GM21825 (cell line): ENCODE data around the gene MDGA2.
"Not testable (repeated sequence)": the region's sequence is repeated elsewhere in the genome, so short reads cannot be mapped to it uniquely, and the experiment has no call there.

Source experiments
- ATAC-seq: cut with Tn5 transposase; IDR thresholded peaks from one replicate; pipeline ENCODE4 v1.9.1; 2021; ENCODE audit warnings: mild to moderate bottlenecking, moderate library complexity; ENCODE audit not compliant: unreplicated experiment

MDGA2 gene

DNA sequence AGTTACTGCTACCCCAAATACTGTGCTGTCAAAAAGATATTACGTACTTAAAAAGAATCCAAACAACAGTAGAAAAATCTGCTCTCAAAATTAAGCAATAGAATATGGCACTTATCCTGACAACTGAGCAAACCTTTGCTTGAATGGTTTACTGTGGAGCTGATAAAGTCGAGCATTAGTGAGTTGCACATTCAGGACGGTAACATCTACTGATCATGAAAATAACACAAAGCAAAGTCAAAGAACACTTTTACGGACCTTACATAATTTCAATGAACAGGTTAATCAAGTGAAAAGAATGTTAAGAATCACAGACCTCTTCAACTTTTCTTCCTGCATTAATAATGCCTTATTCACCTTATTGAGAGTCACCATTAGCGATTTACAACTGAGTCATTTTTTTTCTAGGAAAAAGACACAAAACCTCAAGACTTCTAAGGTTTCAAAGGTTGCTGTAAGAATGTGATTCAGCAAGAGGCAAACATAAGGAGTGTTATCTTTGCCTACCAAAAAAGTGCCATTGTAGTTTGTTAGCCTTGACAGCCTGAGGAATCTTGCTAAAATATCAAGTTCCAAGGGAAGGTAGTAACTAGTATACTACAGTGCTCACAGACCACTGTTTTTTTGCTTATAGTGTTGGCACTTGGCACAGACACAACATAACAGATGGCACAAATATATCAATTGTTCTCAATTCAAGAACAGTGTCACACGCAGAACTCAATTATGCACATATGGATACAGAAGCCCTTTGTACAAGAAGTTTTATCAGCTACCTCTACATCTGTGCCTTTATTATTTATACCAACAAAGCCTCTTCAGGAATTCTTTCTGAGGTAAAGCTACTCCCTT is 689.6 kb downstream of the MDGA2 start:
- no peak for ATAC-seq

DNA sequence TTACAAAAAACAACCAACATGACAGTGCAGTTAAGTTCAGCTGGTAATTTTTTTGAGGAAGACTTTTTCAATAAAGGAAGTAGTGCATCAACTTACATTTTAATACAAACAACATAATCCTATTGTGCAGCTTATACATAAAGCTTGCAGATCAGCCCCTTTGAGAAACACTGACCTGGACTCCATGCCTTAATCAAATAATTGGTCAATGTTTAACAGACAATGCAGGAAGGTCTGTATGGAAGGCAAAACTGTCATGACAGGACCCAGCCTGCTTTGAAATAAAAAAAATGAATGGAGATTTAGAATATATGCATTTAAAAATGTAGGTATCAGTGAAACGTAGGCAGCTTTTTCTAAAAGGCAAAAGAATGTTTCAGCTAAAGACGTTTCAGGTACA is 702.1 kb downstream of the MDGA2 start:
- no peak for ATAC-seq

DNA sequence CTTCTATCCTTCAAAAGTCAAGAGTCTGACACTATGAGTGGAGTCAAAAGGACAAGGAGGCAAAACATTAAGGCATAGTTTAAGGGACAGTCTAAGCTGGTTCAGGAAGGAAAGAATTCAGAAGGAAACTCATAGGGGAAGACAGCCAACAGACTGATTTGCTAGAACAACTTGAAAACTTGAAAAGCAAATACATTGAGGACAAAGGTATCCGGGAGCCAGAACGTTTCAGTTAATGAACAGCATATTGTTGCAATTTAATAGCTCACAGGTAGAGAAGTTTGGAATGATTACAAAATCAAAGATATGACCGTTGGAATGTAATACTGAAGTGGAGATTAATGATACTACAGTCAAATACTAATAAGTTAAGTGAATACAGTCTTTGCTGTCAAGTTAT is 711.0 kb downstream of the MDGA2 start:
- ATAC-seq, result no peak

DNA sequence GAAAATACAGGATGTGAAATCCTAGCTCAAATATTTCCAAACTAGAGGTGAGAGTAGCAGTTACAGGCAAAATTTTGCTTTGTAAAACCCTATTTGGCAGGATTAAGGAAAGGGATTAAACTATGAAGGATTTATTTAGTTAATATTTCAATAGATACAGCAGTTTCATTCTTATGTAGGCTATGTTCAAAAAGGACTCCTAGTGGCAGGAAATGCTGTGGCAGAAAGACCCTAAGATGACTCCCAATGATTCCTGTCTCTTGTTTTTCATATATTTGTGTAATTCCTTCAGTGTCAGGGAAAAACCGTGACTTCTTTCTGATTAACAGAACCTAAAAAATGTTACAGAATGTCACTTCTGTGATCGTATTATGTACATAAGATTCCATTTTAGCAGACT is 724.3 kb downstream of the MDGA2 start:
- no peak for ATAC-seq

DNA sequence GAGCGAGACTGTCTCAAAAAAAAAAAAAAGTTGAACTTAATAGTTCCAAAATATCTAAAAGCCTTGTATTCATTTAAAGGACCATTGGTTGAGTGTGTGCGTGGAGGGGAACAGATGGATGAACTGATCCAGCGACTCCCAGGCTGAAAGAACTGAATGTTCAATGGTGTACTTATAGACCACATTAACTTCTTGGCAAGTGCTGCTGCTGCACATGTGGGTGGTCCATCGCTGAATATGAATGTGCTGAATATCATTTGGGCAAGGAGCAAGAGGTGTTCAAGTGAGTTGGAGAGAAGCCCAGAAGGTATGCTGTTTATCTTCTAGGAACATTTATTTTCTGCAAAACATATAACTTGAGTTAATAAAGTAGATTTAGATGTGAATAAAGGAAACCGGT is 734.8 kb downstream of the MDGA2 start:
- no peak for ATAC-seq

DNA sequence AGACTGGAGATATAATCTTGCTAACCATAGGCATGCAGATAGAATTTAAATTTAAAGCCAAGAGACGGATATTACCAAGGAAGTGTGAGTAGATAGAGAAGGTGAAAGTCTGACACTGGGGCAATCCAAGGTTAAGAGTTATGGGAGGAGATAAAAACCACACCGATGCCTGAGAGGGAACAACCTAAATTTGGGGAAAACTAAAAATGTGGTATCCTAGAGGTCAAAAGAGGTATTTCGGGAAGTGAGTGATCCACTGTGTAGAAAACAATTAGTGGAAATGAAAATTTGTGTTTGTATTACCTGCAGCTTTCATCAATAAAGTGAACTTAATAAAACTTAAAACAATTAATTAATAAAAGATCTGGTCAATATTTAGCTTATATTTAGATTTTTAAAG is 754.9 kb downstream of the MDGA2 start:
- ATAC-seq, result no peak

DNA sequence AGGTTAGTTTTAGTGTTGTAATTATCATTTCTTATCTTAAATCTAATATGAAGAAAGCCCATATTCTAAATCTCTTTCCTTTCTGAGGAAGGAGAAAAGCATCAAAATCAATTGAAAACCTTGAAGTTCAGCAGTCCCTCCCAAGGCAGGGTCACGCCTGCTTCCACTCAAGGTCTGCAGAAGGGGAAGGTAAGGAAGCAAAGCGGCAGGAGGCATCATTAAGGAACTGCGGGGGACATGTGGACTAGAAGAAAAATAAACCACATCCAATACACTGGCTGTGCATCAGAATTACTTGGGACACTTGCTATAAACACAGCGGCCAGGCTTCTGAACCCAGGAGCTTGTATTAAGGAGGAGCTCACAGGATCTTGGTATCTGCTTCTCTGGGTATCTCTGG is 759.9 kb downstream of the MDGA2 start:
- not testable (repeated sequence) for ATAC-seq

DNA sequence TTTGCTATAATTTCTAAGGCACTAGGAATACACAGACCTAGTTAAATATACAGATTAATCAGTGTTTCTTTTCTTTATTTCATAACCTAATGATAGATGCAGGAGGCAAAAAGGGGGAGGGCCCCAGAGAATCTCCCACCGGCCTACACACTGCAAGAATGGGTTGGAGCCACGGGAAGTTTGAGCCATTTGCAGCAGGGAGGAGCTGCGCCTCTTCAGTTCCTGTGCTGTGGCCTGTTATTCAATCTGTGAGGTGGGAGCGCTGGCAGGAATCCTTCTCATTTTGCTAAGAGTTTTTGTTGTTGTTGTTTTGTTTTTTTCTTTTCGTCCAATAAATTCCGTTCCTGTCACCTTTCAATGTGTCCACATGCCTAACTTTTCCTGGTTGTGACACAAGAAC is 772.6 kb downstream of the MDGA2 start:
- no peak for ATAC-seq

DNA sequence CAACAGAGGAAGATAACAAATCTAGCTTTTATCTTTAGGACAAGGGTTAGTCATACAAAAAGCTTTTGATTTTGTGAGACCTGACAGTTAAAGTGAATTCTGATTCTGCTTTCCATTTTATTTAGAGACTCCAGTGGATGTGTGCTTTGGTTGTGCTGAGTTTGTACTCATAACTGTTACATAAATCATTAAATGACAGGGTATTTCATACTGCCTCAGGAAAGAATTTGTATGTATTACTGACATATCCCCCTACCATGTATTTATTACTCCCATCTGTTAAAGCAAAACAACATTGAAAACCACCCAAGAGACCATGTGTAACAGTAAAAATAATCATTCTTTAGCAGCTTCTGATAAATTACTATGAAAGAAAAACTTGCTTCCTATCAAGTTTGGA is 780.9 kb downstream of the MDGA2 start:
- no peak for ATAC-seq

DNA sequence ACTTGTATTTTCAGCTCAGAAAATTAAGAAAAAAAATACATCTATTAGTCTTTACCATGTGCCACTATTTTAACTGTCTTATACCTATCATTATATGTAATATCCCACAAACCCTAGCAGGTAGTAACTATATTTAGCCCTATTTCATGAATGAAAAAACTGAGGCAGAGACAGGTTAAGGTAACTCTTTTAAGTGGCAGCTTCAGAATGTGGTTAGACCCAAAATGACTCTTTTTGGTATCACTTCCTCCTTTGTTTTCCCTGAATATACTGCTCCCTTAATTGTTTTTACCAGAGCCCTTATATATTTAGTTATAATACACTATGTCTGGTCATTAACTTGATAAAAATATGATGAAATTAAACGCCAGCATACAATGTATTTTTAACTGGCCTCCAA is 788.3 kb downstream of the MDGA2 start:
- ATAC-seq, result no peak

DNA sequence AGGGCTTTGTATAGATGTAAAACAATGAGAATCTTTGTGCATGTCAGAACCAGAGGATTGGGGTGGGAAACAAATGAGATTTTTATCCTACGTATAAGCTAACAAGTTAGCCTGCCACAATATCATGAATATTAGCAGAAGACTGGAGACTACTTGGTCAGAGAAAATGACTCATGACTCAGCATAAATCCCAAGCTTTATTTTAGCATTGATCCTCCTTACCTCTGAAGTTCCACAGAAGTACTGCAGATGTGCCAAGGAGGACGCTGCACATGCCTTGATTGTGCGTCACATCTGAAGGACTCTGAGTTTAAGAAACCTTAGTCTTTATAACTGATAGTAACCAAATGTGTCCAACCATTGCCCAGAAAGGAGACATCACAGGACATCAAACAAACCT is 789.8 kb downstream of the MDGA2 start:
- ATAC-seq, result no peak

DNA sequence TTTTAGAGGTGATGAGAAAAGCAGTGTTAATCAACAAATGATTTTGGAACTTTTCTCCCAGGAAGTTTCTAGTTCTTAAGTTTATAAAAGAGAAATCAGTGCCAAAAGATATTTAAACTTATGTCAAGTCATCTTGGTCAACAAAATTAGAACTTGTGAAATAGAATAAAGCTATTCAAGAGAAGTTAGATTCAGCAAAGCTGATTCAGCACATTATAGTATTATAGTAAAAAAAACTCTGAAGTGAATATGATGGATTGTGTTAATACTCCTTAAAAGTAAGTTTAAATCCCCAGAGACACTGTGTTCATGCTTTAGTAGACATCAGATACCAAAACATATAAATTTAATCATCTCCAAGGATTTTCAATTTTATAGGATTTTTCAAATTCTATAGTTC is 813.7 kb downstream of the MDGA2 start:
- ATAC-seq, result no peak

DNA sequence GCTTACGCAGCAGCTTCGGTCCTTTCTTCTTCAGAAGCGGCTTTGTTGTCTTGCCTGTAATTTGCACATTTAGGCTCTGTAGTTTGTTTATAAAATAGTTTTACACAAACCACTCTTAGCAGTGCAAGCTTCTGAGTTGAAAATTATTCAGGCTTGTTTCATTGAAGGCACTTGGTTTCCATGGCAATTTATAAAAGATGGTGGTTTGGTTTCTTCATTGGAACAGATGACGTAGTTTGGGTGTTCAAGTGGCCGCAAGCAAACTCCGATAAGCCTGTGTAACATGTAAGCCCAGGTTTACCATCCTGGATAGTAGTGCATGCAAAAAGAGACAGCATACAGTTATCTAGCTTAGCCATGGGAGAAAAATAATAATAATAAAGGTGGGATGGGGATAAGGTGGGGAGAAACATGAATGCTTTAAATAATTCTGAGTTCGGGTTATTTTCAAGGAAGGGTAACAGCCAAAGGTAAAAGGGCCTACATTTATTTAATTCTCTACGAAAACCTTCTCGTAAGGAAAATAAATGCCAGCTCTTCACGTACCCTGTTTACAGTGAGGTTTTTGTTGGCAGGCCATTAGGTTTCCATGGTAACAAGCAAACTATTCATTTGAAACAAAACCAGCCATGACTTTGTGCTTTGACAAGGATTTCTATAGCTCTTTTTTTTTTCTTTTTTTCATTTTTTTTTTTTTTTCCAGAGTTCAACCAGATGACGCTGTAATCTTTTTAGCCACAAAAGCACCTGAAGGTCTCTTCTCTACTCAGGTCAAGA is 834.3 kb downstream of the MDGA2 start:
- ATAC-seq, result no peak

DNA sequence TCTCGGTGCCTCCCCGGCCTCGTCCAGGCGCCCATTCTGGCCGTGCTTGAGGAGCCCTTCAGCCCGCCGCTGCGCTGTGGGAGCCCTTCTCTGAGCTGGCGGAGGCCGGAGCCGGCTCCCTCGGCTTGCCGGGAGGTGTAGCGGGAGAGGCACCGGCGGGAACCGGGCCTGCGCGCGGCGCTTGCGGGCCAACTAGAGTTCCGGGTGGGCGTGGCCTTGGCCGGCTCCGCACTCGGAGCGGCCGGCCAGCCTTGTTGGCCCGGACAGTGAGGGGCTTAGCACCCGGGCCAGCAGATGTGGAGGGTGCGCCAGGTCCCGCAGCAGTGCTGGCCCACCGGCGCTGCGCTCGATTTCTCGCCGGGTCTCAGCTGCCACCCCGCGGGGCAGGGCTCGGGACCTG is 855.1 kb downstream of the MDGA2 start:
- ATAC-seq, result no peak

DNA sequence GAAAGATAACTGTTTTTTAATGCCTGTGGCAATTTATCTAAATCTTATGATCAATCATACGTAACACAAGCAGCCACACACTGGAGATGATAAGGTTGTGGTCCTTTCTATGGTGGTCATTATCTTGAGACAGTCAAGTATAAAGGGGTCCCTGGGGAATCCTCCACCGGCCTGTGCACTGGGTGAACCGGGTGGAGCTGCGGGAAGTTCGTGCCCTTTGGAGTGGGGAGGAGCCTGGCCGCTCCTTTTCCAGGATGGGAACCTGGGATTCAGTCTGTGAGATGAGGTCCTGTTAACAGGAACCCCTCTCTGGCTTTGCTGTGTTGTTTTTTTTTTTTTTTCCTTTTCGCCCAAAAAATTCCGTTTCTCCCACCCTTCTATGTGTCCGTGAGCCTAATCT is 856.3 kb downstream of the MDGA2 start:
- ATAC-seq, result no peak

DNA sequence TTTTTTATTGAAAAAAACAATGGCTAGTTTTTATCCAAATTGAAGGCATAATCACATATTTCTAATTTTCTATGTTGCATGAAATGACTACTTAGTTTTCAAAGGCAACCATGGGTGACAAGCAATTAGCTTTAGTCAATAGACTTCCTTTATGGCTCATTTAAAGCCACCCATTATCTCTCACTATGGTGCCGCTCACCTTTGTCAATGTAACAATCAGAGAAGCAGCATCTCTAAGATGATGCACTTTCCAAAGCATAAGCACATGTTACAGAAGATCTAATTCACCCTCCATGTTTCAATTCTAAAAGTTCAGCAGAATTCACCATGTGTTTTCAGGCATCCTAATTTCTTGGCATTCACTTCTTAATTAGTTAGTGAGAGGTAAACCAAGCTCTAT is 857.3 kb downstream of the MDGA2 start:
- no peak for ATAC-seq

DNA sequence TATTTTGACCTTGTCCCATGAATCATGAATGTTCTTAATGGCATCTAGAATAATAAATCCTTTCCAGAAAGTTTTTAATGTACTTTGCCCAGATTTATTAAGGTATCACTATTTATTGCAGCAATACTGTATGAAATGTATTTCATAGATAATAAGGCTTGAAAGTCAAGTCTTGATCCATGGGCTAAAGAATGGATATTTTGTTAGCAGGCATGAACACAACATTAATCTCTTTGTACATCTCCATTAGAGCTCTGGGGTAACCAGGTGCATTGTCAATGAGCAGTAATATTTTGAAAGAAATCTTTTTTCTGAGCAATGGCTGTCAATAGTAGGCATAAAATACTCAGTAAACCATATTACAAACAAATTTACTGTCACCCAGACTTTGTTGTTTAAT is 882.3 kb downstream of the MDGA2 start:
- no peak for ATAC-seq
